Esophagus squamous epithelium (tissue), 5 donors: ENCODE data around the gene DENND1A. TPM values are rescaled to one million over a fixed set of nuclear protein-coding genes. Genes with fewer than 3 reads are reported as not detected.
"Not testable (repeated sequence)": the region's sequence is repeated elsewhere in the genome, so short reads cannot be mapped to it uniquely, and the experiment has no call there.

Experiments used
- DNase-seq: peaks from one replicate; lab custom pipeline; 2025; lab: John Stamatoyannopoulos, UW
- H3K27ac ChIP-seq, 4 donors: fragments of 200-600 bp; sonication (generic); one replicate each; pipeline ENCODE4 v1.5.1; 2016 to 2019; ENCODE audit warnings: mild to moderate bottlenecking in 1 of 4
- H3K27me3 ChIP-seq, 4 donors: fragments of 200-600 bp; sonication (generic); 1 replicate in 3 of 4; 2 replicates in 1 of 4; pipeline versions ENCODE4 v1.5.1 to v1.6.0; 2017 to 2021; ENCODE audit warnings: antibody characterized with exemption in 1 of 4
- H3K36me3 ChIP-seq, 3 donors: fragments of 200-600 bp; sonication (generic); one replicate each; pipeline ENCODE4 v1.5.1; 2016 to 2019
- H3K4me1 ChIP-seq, 3 donors: fragments of 200-600 bp; sonication (generic); one replicate each; pipeline ENCODE4 v1.5.1; 2017 to 2019
- H3K4me3 ChIP-seq, 4 donors: fragments of 200-600 bp; sonication (generic); 1 replicate in 3 of 4; 2 replicates in 1 of 4; pipeline ENCODE4 v1.5.1; 2016 to 2019; ENCODE audit warnings: mild to moderate bottlenecking in 2 of 4, moderate library complexity in 1 of 4
- H3K9me3 ChIP-seq, 3 donors: fragments of 200-600 bp; sonication (generic); one replicate each; pipeline ENCODE4 v1.5.1; 2016 to 2019
- POLR2A ChIP-seq, 4 donors: fragments of 450-650 bp; IDR thresholded peaks; one replicate each; pipeline ENCODE4 v1.6.1; 2017; ENCODE audit warnings: antibody characterized with exemption in 4 of 4, mild to moderate bottlenecking in 4 of 4, moderate library complexity in 3 of 4
- WGBS, 2 donors: methylation state at CpG; one replicate each; pipeline ENCODE4 v1.1.5; 2018; 5-methylcytosine and 5-hydroxymethylcytosine counted together
- intact Hi-C: fragments of 100-400 bp; cut with DNase I; formaldehyde crosslinking; loops from one replicate; pipeline ENCODE4 v1.15.0; 2022
- total RNA-seq, 4 donors: library from RNA; depleted of rRNA; stranded (reverse); fragments of >200 nt; gene quantifications; one replicate each; pipeline ENCODE4 v1.1.0, GENCODE V29; 2016
- TF ChIP-seq, protein P1 (sequence below), 6 experiments: fragments of 450-650 bp in 4 of 6; fragments of 200-600 bp in 2 of 6; sonication (generic) in 2 of 6; IDR thresholded peaks; one replicate each; pipeline ENCODE4 v1.5.1; 2016 to 2019; ENCODE audit warnings: antibody characterized with exemption in 6 of 6, mild to moderate bottlenecking in 4 of 6, moderate library complexity in 4 of 6
- donor health status: DM: yes; HTN: yes; CAD: no.

DENND1A gene
- total RNA-seq, 4 donors from 2014 or later: 5.3 to 16.0 (median 12.9) TPM

DNA sequence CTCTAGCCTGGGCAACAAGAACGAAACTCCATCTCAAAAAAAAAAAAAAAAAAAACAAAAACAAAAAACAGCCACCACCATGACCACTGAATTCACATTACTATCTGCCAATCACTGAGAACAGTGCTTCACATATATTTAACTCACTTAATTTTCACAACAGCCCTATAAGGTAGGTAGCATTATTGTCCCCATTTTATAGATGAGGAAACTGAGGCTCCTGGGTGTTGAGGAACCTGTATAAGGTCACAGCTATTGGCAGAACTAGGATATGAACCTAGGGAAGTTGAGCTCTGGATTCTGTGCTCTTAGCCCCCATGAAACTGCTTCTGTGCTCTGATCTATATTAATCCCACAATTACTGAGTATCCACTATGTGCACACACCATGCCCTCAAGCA lies 290.2 kb downstream of the DENND1A start:
- H3K36me3 ChIP-seq: peaks cover 0 to 4% (median 0%) of the 10 kb centered on the region in 3 donors
- no peaks in the 10 kb centered on the region for H3K9me3 ChIP-seq
- intact Hi-C loops: no loop called here
- TF ChIP-seq POLR2A (IDR thresholded peaks at IDR 0.05): no peak
- TF ChIP-seq, protein P1, sequence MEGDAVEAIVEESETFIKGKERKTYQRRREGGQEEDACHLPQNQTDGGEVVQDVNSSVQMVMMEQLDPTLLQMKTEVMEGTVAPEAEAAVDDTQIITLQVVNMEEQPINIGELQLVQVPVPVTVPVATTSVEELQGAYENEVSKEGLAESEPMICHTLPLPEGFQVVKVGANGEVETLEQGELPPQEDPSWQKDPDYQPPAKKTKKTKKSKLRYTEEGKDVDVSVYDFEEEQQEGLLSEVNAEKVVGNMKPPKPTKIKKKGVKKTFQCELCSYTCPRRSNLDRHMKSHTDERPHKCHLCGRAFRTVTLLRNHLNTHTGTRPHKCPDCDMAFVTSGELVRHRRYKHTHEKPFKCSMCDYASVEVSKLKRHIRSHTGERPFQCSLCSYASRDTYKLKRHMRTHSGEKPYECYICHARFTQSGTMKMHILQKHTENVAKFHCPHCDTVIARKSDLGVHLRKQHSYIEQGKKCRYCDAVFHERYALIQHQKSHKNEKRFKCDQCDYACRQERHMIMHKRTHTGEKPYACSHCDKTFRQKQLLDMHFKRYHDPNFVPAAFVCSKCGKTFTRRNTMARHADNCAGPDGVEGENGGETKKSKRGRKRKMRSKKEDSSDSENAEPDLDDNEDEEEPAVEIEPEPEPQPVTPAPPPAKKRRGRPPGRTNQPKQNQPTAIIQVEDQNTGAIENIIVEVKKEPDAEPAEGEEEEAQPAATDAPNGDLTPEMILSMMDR (IDR thresholded peaks at IDR 0.05): no peak
- H3K27me3 ChIP-seq: no peaks in the 10 kb centered on the region
- peaks cover 0 to 33% (median 0%) of the 10 kb centered on the region in 3 donors for H3K4me1 ChIP-seq
- H3K27ac ChIP-seq: no peak overlapping the region
- no peak for DNase-seq
- 100% methylated on average over 1 of the region's 1 CpG for WGBS, 2 donors
- H3K4me3 ChIP-seq: no peak overlapping the region

DNA sequence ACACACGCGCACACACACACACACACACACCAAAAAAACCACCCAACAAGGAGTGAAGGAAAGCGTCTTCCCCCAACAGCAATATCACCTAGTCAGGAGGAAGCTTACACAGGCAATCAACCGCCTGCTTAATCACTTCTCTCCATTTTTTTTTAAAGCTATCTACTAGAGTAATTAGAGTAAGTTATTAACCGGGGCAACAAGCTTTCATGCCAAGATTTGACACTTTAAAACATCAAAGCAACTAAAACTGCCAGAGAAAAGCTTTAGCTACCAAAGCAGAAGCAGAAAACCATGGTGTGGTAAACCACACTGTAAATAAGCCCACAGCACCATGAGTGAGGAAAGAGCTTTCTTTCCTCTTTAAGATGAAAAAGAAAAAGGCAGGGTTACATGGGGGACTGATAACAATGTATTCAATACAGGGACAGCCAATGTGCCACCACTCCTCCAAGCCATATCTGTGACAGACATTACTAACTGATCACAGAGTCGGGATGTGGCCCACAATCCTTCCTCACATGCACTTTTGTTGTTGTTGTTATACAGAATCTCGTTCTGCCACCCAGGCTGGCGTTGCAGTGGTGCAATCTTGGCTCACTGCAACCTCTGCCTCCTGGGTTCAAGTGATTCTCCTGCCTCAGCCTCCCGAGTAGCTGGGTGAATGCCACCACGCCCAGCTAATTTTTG lies 291.8 kb downstream of the DENND1A start:
- Histone ChIP-seq H3K4me3 (peak overlapping the region in 1 of 4 donors; percentile 49), H3K4me1 (peaks cover 0 to 28% (median 0%) of the 10 kb centered on the region in 3 donors), H3K36me3 (peaks cover 0 to 4% (median 0%) of the 10 kb centered on the region in 3 donors), H3K27ac (no peak overlapping the region), H3K9me3 (no peaks in the 10 kb centered on the region), H3K27me3 (no peaks in the 10 kb centered on the region)
- 44 to 55% methylated on average over 9 to 10 of the region's 10 CpGs for WGBS, 2 donors
- DNase-seq: no peak
- TF ChIP-seq POLR2A (IDR thresholded peaks at IDR 0.05): no peak
- TF ChIP-seq, protein P1 (IDR thresholded peaks at IDR 0.05): no peak
- intact Hi-C loops: no loop called here

DNA sequence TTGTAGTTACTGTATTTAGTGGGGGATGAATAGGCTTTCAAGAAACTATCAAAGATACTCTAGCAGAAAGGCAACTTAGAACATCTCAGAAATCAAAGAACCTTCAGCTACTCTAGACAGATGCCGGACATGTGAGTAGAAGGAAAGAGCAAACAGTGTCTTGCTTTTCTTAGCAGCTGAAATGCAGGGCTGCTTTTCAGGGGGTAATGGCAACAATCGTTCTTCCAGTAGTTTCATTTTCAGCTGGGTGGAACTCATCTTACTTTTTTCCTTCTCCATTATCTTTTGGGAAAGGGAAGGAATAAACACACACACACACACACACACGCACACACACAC lies 292.4 kb downstream of the DENND1A start:
- Histone ChIP-seq H3K4me3 (peak overlapping the region in 1 of 4 donors; percentile 49), H3K27ac (peak overlapping the region in 2 of 4 donors; percentile 3 to 17)

DNA sequence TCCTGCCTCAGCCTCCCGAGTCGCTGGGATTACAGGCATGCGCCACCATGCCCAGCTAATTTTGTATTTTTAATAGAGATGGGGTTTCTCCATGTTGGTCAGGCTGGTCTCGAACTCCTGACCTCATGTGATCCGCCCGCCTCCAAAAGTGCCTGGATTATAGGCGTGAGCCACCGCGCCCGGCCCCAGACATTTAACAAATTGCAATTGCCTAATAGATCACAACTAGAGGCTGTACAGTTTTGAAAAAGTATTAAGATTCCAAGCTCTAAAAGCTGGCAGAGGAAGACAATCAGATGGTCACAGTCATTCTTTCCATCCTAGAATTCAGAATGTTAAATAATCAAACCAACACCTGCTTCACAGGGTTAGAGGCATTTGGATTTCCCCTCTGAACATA lies 293.1 kb downstream of the DENND1A start:
- H3K4me1 ChIP-seq: peaks cover 0 to 22% (median 0%) of the 10 kb centered on the region in 3 donors
- H3K36me3 ChIP-seq, intact Hi-C loops, H3K27me3 ChIP-seq, DNase-seq, H3K9me3 ChIP-seq, H3K4me3 ChIP-seq: not testable (repeated sequence)
- 63 to 78% methylated on average over 10 of the region's 10 CpGs for WGBS, 2 donors
- H3K27ac ChIP-seq: peak overlapping the region in 1 of 4 donors; percentile 3

More for the DNA sequence above, 292.4 kb downstream of the DENND1A start:
- 9 to 19% methylated on average over 3 of the region's 3 CpGs for WGBS, 2 donors
- H3K36me3 ChIP-seq: peaks cover 0 to 4% (median 0%) of the 10 kb centered on the region in 3 donors
- no peaks in the 10 kb centered on the region for H3K27me3 ChIP-seq
- H3K9me3 ChIP-seq: no peaks in the 10 kb centered on the region
- no peak for DNase-seq
- TF ChIP-seq, protein P1 (IDR thresholded peaks at IDR 0.05): no peak
- no peak for TF ChIP-seq POLR2A (IDR thresholded peaks at IDR 0.05)
- intact Hi-C loops: no loop called here
- H3K4me1 ChIP-seq: peaks cover 0 to 23% (median 0%) of the 10 kb centered on the region in 3 donors

DNA sequence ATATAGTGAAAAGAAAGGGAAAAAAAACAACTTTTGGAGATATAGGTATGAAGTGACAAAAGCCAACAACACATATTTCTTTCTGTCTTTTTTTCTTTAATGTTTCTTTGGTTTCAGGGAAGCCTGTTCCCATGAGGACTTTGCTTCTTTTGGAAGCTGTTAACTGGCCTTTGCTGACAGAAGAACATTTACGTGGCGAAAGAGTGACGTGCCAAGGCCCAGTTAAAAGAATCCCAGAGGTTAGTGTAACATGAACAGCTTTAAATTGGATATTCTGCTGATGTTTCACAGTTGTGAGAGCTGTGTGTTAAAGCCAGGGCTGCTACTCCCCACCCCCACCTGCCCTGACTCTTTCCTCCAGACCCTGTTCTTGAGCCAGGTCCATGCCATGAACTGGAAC lies 298.1 kb downstream of the DENND1A start:
- Histone ChIP-seq H3K9me3 (no peaks in the 10 kb centered on the region), H3K4me1 (peaks cover 0 to 2% (median 0%) of the 10 kb centered on the region in 3 donors), H3K27me3 (no peaks in the 10 kb centered on the region), H3K27ac (no peak overlapping the region), H3K36me3 (peaks cover 0 to 31% (median 4%) of the 10 kb centered on the region in 3 donors), H3K4me3 (no peak overlapping the region)
- WGBS, 2 donors: 91 to 95% methylated on average over 3 of the region's 3 CpGs
- DNase-seq: no peak
- TF ChIP-seq, protein P1 (IDR thresholded peaks at IDR 0.05): no peak
- TF ChIP-seq POLR2A (IDR thresholded peaks at IDR 0.05): no peak
- intact Hi-C loops: no loop called here
